ENCODE measurements around the gene PYGO1. TPM values are rescaled to one million over a fixed set of nuclear protein-coding genes. Genes with fewer than 3 reads are reported as not detected.
"Not testable (repeated sequence)": the region's sequence is repeated elsewhere in the genome, so short reads cannot be mapped to it uniquely, and the experiment has no call there.

PYGO1 gene
- total RNA-seq, 1 donor from 2014 or later: 10.7 TPM

DNA sequence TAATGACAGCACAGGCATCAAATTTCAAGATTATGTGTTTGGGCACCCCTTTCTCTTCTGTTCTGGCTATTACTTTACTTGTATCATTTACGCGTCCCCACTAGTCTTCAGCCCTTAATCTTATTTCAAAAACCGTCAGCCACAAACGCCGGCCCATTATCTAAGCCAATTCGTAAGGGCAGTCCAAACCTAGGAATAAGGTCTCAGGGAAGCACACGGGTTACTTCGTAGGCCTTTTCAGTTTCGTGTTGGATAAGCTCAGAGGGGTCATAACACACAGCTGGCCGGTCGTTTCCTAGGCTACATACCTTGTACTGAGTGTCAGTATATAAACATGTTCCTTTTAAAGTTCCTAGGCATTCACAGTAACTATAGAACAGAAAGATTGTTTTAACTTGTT is 75.0 kb downstream of the PYGO1 start:
- DNase-seq (ENCODE audit: low spot score): no peak

DNA sequence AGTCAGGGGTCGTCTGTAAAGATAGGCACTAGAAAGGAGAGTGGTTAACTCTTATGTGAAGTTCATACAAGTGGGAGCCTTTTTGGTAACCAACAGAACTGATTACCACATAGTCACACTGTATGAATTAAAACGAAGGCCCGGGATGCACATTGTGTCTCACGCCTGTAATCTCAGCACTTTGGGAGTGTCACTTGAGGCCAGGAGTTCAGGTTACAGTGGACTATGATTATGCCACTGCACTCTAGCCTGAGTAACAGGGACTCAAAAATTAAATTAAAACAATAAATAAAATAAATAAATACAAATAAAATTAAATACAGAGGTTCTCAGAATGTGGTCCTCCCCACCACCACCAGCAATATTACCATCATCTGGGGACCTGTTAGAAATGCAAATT is 80.6 kb downstream of the PYGO1 start:
- DNase-seq (ENCODE audit: low spot score): no peak

- not testable (repeated sequence) for DNase-seq (ENCODE audit: low spot score)
Observed at GRCh38 chr15:55505407-55505806, 82.7 kb downstream of the PYGO1 start.

DNA sequence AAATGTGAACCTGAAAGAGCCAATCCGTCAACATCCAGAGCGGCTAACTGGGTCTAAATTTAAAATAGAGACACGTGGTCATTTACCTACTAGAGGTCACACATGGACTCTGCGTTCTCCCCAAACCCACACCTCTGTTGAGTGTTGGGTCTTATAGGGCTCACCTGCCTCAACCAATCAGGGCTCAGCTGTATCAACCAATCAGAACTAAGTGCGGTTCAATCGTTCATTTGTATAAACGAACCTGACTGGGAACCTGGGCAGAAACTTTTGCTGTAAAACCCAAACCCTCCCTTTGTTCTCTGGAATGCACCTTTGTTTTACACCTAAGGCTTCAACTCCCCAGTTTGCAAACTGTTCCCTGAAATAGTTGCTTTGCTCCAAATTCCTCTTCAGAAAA is 89.0 kb downstream of the PYGO1 start:
- DNase-seq (ENCODE audit: low spot score): no peak

GRCh38 chr15:55498109-55498938 is 89.8 kb downstream of the PYGO1 start:
- DNase-seq (ENCODE audit: low spot score): peak; percentile 86

- DNase-seq (ENCODE audit: low spot score): no peak
Observed at GRCh38 chr15:55496716-55497115, 91.4 kb downstream of the PYGO1 start.

DNA sequence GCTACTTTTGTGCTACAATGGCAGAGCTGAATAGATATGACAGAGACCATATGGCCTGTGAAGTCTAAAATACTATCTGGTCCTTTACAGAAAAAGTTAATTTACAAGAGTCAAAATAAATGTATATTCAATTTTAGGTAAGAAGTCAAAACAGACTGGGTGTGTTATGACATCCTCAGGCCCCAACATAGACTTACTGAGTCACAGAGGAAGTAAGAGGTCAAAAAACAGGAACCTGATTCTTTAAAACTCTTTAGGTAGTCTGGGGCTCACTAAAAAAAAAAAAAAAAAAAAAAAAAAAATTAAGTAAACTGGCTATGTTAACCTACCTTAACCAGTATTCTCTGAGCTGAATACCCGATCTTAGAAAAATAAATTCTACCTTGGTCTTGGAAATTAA is 93.2 kb downstream of the PYGO1 start:
- DNase-seq (ENCODE audit: low spot score): no peak

DNA sequence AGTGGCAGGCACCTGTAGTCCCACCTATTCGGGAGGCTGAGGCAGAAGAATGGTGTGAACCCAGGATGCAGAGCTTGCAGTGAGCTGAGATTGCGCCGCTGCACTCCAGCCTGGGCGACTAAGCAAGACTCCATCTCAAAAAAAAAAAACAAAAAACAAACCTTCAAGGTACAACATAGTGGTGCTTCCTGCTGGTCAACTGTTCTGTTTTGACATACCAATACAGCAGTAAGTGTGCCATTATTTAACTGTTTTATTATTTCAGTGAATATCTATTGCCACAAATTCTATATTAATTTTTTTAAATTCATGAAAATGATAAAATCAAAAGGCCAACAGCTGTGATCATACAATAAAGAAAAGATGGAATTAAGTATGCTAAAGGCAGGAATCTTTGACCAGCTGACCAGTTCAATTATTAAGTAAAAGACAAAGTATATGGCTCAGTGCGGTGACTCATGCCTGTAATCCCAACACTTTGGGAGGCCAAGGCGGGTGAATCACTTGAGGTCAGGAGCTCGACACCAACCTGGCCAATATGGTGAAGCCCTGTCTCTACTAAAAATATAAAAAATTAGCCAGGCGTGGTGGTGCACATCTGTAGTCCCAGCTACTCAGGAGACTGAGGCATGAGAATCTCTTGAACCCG is 99.1 kb downstream of the PYGO1 start:
- not testable (repeated sequence) for DNase-seq (ENCODE audit: low spot score)

Other genes with a start within 250 kb of the PYGO1 start
- 60.7 TPM for gene CCPG1, start 180.0 kb downstream of the PYGO1 start, total RNA-seq
- gene PIERCE2, start 179.8 kb downstream of the PYGO1 start, total RNA-seq: 3.0 TPM
- gene DNAAF4, start 80.1 kb downstream of the PYGO1 start, total RNA-seq: 5.3 TPM
- 3.7 TPM for gene PRTG, start 154.8 kb upstream of the PYGO1 start, total RNA-seq